GM18498 (cell line): Measurements from ENCODE around the gene MAP1B.

Experiments
- ATAC-seq: cut with Tn5 transposase; IDR thresholded peaks from one replicate; pipeline ENCODE4 v1.9.1; 2021; ENCODE audit warnings: mild to moderate bottlenecking, moderate library complexity; ENCODE audit not compliant: unreplicated experiment

Gene MAP1B

GRCh38 chr5:72129725-72130124, 22.4 kb downstream of the MAP1B start:
- no peak for ATAC-seq

GRCh38 chr5:72130351-72130761, 23.1 kb downstream of the MAP1B start:
- ATAC-seq = no peak

- ATAC-seq = no peak
Observed at GRCh38 chr5:72133212-72133990, 26.1 kb downstream of the MAP1B start.

GRCh38 chr5:72134226-72134899, 27.1 kb downstream of the MAP1B start:
- ATAC-seq = no peak

GRCh38 chr5:72137826-72138409, 30.6 kb downstream of the MAP1B start:
- no peak for ATAC-seq

- ATAC-seq = no peak
Observed at GRCh38 chr5:72138943-72139521, 31.8 kb downstream of the MAP1B start.

GRCh38 chr5:72140711-72141110, 33.4 kb downstream of the MAP1B start:
- no peak for ATAC-seq

GRCh38 chr5:72141440-72142355, 34.4 kb downstream of the MAP1B start:
- no peak for ATAC-seq

- ATAC-seq = no peak
Observed at GRCh38 chr5:72144762-72145161, 37.5 kb downstream of the MAP1B start.

GRCh38 chr5:72145348-72145747, 38.1 kb downstream of the MAP1B start:
- no peak for ATAC-seq

GRCh38 chr5:72146056-72146455, 38.8 kb downstream of the MAP1B start:
- ATAC-seq = no peak

GRCh38 chr5:72147569-72147968, 40.3 kb downstream of the MAP1B start:
- ATAC-seq = no peak

- ATAC-seq = no peak
Observed at GRCh38 chr5:72149742-72150141, 42.5 kb downstream of the MAP1B start.

GRCh38 chr5:72151169-72151568, 43.9 kb downstream of the MAP1B start:
- no peak for ATAC-seq

GRCh38 chr5:72151646-72152045, 44.4 kb downstream of the MAP1B start:
- ATAC-seq = no peak

GRCh38 chr5:72152545-72152944, 45.3 kb downstream of the MAP1B start:
- ATAC-seq = no peak

GRCh38 chr5:72153551-72153950, 46.3 kb downstream of the MAP1B start:
- ATAC-seq = no peak

- no peak for ATAC-seq
Observed at GRCh38 chr5:72154076-72154756, 46.9 kb downstream of the MAP1B start.

GRCh38 chr5:72156946-72157624, 49.8 kb downstream of the MAP1B start:
- no peak for ATAC-seq

- ATAC-seq = no peak
Observed at GRCh38 chr5:72157625-72157962, 50.3 kb downstream of the MAP1B start.
